Prostate gland (tissue), 2 donors: ENCODE data around the gene PDE2A. TPM values are rescaled to one million over a fixed set of nuclear protein-coding genes. Genes with fewer than 3 reads are reported as not detected.

Source experiments
- DNase-seq: peaks from one replicate; pipeline ENCODE4 v3.0.0-alpha.2; 2019; ENCODE audit warnings: low spot score
- H3K27ac ChIP-seq, 2 donors: fragments of 200-600 bp; sonication (generic); 2 replicates each; pipeline ENCODE4 v1.5.1; 2017 to 2019
- H3K27me3 ChIP-seq: fragments of 200-600 bp; sonication (generic); replicated peaks from 2 replicates; pipeline ENCODE4 v1.5.1; 2019; ENCODE audit not compliant: insufficient read depth
- H3K36me3 ChIP-seq, 2 donors: fragments of 200-600 bp; sonication (generic); 1 replicate in 1 of 2; 2 replicates in 1 of 2; pipeline versions ENCODE4 v1.5.1 to v1.8.1; 2017 to 2019
- H3K4me1 ChIP-seq: fragments of 200-600 bp; sonication (generic); replicated peaks from 2 replicates; pipeline ENCODE4 v1.5.1; 2019
- H3K4me3 ChIP-seq, 2 donors: fragments of 200-600 bp; sonication (generic); 2 replicates each; pipeline ENCODE4 v1.5.1; 2017 to 2019
- H3K9me3 ChIP-seq: fragments of 200-600 bp; sonication (generic); 2 replicates; pipeline ENCODE4 v1.5.1; 2017
- CTCF ChIP-seq, 4 experiments: fragments of 200-600 bp in 2 of 4; fragments of 450-650 bp in 2 of 4; sonication (generic) in 2 of 4; IDR thresholded peaks; 1 replicate in 3 of 4; 2 replicates in 1 of 4; pipeline ENCODE4 v1.5.1; 2016 to 2019; ENCODE audit warnings: antibody characterized with exemption in 4 of 4, mild to moderate bottlenecking in 2 of 4, moderate library complexity in 2 of 4
- POLR2A ChIP-seq: fragments of 450-650 bp; IDR thresholded peaks from one replicate; pipeline ENCODE4 v1.6.1; 2016; ENCODE audit warnings: antibody characterized with exemption, mild to moderate bottlenecking
- POLR2AphosphoS5 ChIP-seq: sonication (generic); formaldehyde crosslinking; IDR thresholded peaks from one replicate; pipeline ENCODE4 v1.6.1; 2017; ENCODE audit warnings: antibody characterized with exemption
- WGBS: methylation state at CpG from one replicate; pipeline ENCODE4 v1.1.5; 2018; 5-methylcytosine and 5-hydroxymethylcytosine counted together
- intact Hi-C: fragments of 100-400 bp; cut with DNase I; formaldehyde crosslinking; loops from one replicate; pipeline ENCODE4 v1.14.2; 2022
- total RNA-seq, 2 donors: library from RNA; depleted of rRNA; stranded (reverse); fragments of >200 nt; gene quantifications; one replicate each; pipeline ENCODE4 v1.1.0, GENCODE V29; 2016

PDE2A gene
- total RNA-seq, 2 donors from 2014 or later = 24.2 to 47.7 TPM

GRCh38 chr11:72705442-72706365 lies 31.5 kb upstream of the PDE2A start:
- H3K27ac ChIP-seq = no peak overlapping the region
- TF ChIP-seq CTCF (IDR thresholded peaks at IDR 0.05) = no peak
- TF ChIP-seq POLR2AphosphoS5 = no peak
- no peak for TF ChIP-seq POLR2A
- DNase-seq = no peak
- H3K4me3 ChIP-seq = no peak overlapping the region
- H3K36me3 ChIP-seq = peaks cover 6 to 24% of the 10 kb centered on the region in 2 donors
- H3K9me3 ChIP-seq = no peaks in the 10 kb centered on the region
- intact Hi-C loops = no loop called here
- no peaks in the 10 kb centered on the region for H3K4me1 ChIP-seq
- no peaks in the 10 kb centered on the region for H3K27me3 ChIP-seq
- WGBS = 76% methylated on average over 12 of the region's 12 CpGs

- WGBS = 68% methylated on average over 4 of the region's 4 CpGs
- Histone ChIP-seq H3K9me3 (no peaks in the 10 kb centered on the region), H3K36me3 (peaks cover 6 to 22% of the 10 kb centered on the region in 2 donors), H3K27ac (no peak overlapping the region), H3K4me1 (no peaks in the 10 kb centered on the region), H3K27me3 (no peaks in the 10 kb centered on the region), H3K4me3 (no peak overlapping the region)
- no peak for TF ChIP-seq POLR2AphosphoS5
- no peak for TF ChIP-seq CTCF (IDR thresholded peaks at IDR 0.05)
- TF ChIP-seq POLR2A = no peak
- intact Hi-C loops = no loop called here
- no peak for DNase-seq
Observed at GRCh38 chr11:72704783-72705265, 30.6 kb upstream of the PDE2A start.

- 77% methylated on average over 12 of the region's 13 CpGs for WGBS
- Histone ChIP-seq H3K4me3 (no peak overlapping the region), H3K4me1 (no peaks in the 10 kb centered on the region), H3K27me3 (no peaks in the 10 kb centered on the region), H3K27ac (no peak overlapping the region), H3K9me3 (no peaks in the 10 kb centered on the region), H3K36me3 (peaks cover 6 to 16% of the 10 kb centered on the region in 2 donors)
- no peak for DNase-seq
- intact Hi-C loops = no loop called here
- TF ChIP-seq POLR2AphosphoS5 (no peak), POLR2A (no peak), CTCF (IDR thresholded peaks at IDR 0.05) (no peak)
Observed at GRCh38 chr11:72704028-72704782, 30.0 kb upstream of the PDE2A start.

GRCh38 chr11:72703267-72704008 lies 29.2 kb upstream of the PDE2A start:
- H3K27me3 ChIP-seq = no peaks in the 10 kb centered on the region
- H3K4me3 ChIP-seq = no peak overlapping the region
- DNase-seq = no peak
- intact Hi-C loops = no loop called here
- peak overlapping the region in 1 of 2 donors; percentile 1 for H3K27ac ChIP-seq
- TF ChIP-seq CTCF (IDR thresholded peaks at IDR 0.05) = no peak
- no peak for TF ChIP-seq POLR2A
- TF ChIP-seq POLR2AphosphoS5 = no peak
- 42% methylated on average over 11 of the region's 11 CpGs for WGBS
- peaks cover 7 to 14% of the 10 kb centered on the region in 2 donors for H3K36me3 ChIP-seq
- no peaks in the 10 kb centered on the region for H3K4me1 ChIP-seq
- H3K9me3 ChIP-seq = no peaks in the 10 kb centered on the region
